Heart right ventricle (tissue), 16 donors: ENCODE measurements around the gene USHBP1. TPM values are rescaled to one million over a fixed set of nuclear protein-coding genes. Genes with fewer than 3 reads are reported as not detected.

Experiments used
- ATAC-seq, 8 donors: fragments of 200-7000 bp; cut with Tn5 transposase; one replicate each; pipeline ENCODE4 v1.9.1; 2020; ENCODE audit warnings: mild to moderate bottlenecking in 8 of 8, moderate library complexity in 8 of 8, moderate number of reproducible peaks in 1 of 8
- DNase-seq, 2 donors: peaks; one replicate each; pipeline ENCODE4 v3.0.0-alpha.2; 2020
- H3K27ac ChIP-seq, 10 donors: fragments of 200-600 bp; sonication (generic) in 2 of 10; one replicate each; pipeline versions ENCODE4 v1.5.0 to v1.8.0; 2020 to 2022; ENCODE audit warnings: mild to moderate bottlenecking in 3 of 10
- H3K27me3 ChIP-seq, 7 donors: fragments of 200-600 bp; one replicate each; pipeline ENCODE4 v1.8.0; 2021 to 2022; ENCODE audit warnings: mild to moderate bottlenecking in 2 of 7
- H3K36me3 ChIP-seq, 9 donors: fragments of 200-600 bp; sonication (generic) in 1 of 9; one replicate each; pipeline versions ENCODE4 v1.5.0 to v1.8.0; 2020 to 2022; ENCODE audit warnings: mild to moderate bottlenecking in 2 of 9
- H3K4me1 ChIP-seq, 9 donors: fragments of 200-600 bp; sonication (generic) in 1 of 9; one replicate each; pipeline versions ENCODE4 v1.5.0 to v1.8.0; 2020 to 2022; ENCODE audit warnings: mild to moderate bottlenecking in 4 of 9
- H3K4me3 ChIP-seq, 10 donors: fragments of 200-600 bp; sonication (generic) in 2 of 10; one replicate each; pipeline versions ENCODE4 v1.5.0 to v1.8.0; 2020 to 2022; ENCODE audit warnings: mild to moderate bottlenecking in 7 of 10, moderate library complexity in 2 of 10
- H3K9me3 ChIP-seq, 11 donors: fragments of 200-600 bp in 10 of 11; sonication (generic) in 2 of 11; one replicate each; pipeline versions ENCODE4 v1.5.0 to v1.8.0; 2013 to 2022; ENCODE audit warnings: mild to moderate bottlenecking in 2 of 11, control low read depth in 1 of 11, moderate library complexity in 1 of 11
- CTCF ChIP-seq, 9 donors: fragments of 200-600 bp; sonication (generic) in 2 of 9; IDR thresholded peaks; one replicate each; pipeline versions ENCODE4 v1.5.0 to v1.8.0; 2021 to 2022; ENCODE audit warnings: antibody characterized with exemption in 9 of 9, mild to moderate bottlenecking in 5 of 9, moderate library complexity in 1 of 9
- WGBS, 2 donors: extraction: QIAGEN DNeasy Blood & Tissue Kit; methylation state at CpG; one replicate each; pipeline ENCODE4 v1.1.7; 2013; ENCODE audit warnings: inconsistent platforms in 1 of 2; 5-methylcytosine and 5-hydroxymethylcytosine counted together
- intact Hi-C, 10 donors: fragments of 100-400 bp; cut with DNase I; formaldehyde crosslinking; loops; one replicate each; pipeline versions ENCODE4 v1.11.1 to v1.14.2; 2022
- polyA plus RNA-seq, 2 donors: library from polyadenylated mRNA; stranded (reverse); fragments of 200-250 nt; gene quantifications; one replicate each; pipeline ENCODE4 v1.2.3, GENCODE V29; 2013
- total RNA-seq, 10 donors: library from RNA; stranded (reverse); fragmentation: NEBNext Ultra II Directional in 3 of 10; extraction: Animal tissue kit (Norgen Biotek cat#: 25700) in 3 of 10; gene quantifications; one replicate each; pipeline versions ENCODE4 v1.2.1 to v1.2.4, GENCODE V29; 2021 to 2023
- donor health status: Arrhythmogenic right ventricular cardiomyopathy.
- donor health status: ischemic (EF 13 %, LVEDD 7.1; RV severe dilation, severe dysfunction).
- donor health status: healthy with polysubstance abuse.
- donor health status: DM: no; HTN: yes; CAD: no.
- donor health status: DM: no; HTN: no; CAD: no.
- donor health status: ischemic (EF 25% LVEDD 6.9; RV normal size, moderate dysfunction).
- donor health status: ischemic (EF 25% LVEDD 5.7; RV mildly dilated, moderate dysfunction).
- donor health status: healthy.
- donor health status: DM: yes; HTN: yes; CAD: no.
- donor health status: Ischemic cardiomyopathy.
- donor health status: ischemic (EF 35%, LVEDD 5.7; RV mildly dilated, moderate dysfunction).
- donor health status: nonischemic (EF 11% LVEDD 7.7; RV severe dilation, severe dysfunction).
- donor health status: DM: yes; HTN: yes; CAD: no.
- donor health status: PGD.
- donor health status: ischemic (EF 29% LVEDD 5.4; RV normal size, mild dysfunction).
- donor health status: nonischemic (EF 23%, LVEDD 6.1; RV moderate dilation, normal function).

Gene USHBP1
- total and polyA plus RNA-seq, 12 donors: 3.4 to 30.9 (median 7.1) TPM

DNA sequence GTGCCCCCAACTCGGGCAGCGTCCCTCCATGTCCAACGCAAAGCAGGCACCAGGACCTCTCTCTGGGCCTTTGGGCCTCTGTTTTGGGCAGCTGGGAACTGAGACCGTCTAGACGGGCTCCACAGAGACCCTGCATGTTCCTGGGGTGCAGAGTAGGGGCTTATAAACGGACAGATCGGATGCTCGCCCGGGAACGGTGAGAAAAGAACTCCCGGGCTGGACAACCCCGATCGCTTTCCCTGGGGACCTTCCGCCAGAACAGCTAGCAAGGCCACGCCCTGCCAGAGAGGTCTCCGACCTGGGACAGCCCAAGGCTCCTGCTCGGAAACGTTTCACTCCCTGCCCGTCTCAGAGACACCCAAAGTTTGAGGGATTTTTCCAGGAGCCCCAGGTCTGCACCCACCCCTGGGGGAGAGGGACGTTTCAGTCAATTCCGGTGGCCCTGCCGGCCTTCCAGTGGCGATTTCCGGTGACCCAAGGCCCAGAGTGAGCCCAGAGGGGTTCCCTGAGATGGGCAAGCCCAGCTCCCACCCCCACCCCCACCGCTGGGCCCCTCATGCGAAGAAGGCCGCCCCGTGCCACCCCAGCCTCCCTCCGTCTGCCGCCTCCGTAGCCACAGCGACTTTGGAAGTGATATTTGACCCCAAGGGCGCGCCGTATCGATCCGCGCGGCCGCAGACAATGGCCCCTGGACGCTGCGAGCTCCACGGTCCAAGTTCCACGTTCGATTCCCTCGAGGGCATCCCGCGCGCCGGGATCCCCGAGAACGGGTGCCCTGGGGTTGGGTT is 20.5 kb downstream of the USHBP1 start:
- no peak for TF ChIP-seq CTCF (IDR thresholded peaks at IDR 0.05)
- intact Hi-C loops: loop anchor here in 1 of 10 donors (2.0 kb wide), 1 partner anchor 17 kb away; the partner anchor contains the start of gene OCEL1
- no peaks in the 10 kb centered on the region for H3K27me3 ChIP-seq
- H3K4me1 ChIP-seq: peaks cover 10 to 56% (median 36%) of the 10 kb centered on the region in 9 donors
- 6 to 9% methylated on average over 52 of the region's 52 CpGs for WGBS, 2 donors
- ATAC-seq (peak; percentile 4 to 54 (median 38)), DNase-seq (peak; percentile 66 to 72)
- H3K27ac ChIP-seq: peak overlapping the region; percentile 78 to 94 (median 87)
- H3K36me3 ChIP-seq: peaks cover 0 to 16% (median 0%) of the 10 kb centered on the region in 9 donors
- peak overlapping the region; percentile 61 to 93 (median 87) for H3K4me3 ChIP-seq
- no peaks in the 10 kb centered on the region for H3K9me3 ChIP-seq

GRCh38 chr19:17243211-17243829 is 21.2 kb downstream of the USHBP1 start:
- Histone ChIP-seq H3K9me3 (no peaks in the 10 kb centered on the region), H3K27ac (peak overlapping the region; percentile 78 to 94 (median 87)), H3K36me3 (peaks cover 0 to 23% (median 0%) of the 10 kb centered on the region in 9 donors), H3K4me3 (peak overlapping the region; percentile 61 to 93 (median 87)), H3K27me3 (no peaks in the 10 kb centered on the region), H3K4me1 (peaks cover 10 to 55% (median 36%) of the 10 kb centered on the region in 9 donors)
- WGBS, 2 donors: 27 to 30% methylated on average over 8 of the region's 8 CpGs
- no peak for TF ChIP-seq CTCF (IDR thresholded peaks at IDR 0.05)
- peak in 2 of 8 donors; percentile 7 to 15 for ATAC-seq
- no peak for DNase-seq
- intact Hi-C loops: no loop called here

DNA sequence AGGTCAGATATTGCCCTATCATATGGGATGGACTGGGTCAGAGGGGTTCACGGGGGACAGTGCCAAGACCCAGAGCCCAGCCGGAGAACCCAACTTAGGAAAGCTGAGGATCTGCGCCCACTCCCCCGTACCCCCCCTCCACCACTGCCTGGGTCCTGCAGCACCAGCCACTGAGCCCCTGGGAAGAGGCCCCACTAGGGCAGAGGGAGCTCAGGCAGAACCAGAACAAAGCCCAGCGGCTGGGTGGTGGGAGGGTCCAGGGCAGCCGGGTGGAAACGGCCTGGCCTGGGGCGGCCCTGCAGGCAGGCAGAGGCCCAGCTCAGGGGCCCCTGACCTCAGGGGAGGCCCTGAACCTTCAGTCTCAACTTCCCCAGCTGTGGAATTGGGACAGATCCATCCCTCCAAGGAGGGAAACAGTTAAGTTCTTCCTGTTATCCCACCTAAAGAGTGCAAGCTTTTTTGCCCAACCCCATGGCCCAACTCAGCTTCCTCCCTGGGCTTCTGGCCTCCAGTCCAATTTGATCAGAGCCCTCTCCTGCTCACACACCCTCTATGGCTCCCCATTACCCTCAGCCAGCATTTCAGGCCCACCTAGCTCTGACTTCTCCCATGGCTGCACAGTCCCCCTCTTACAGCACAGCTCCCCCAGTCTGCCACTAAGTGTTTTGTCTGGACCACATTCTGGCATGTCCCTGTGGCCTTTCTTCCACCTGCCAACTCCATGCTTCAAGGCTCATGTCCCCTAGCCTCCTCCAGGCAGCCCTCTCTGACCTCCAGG is 21.9 kb downstream of the USHBP1 start:
- Histone ChIP-seq H3K4me1 (peaks cover 10 to 49% (median 36%) of the 10 kb centered on the region in 9 donors), H3K36me3 (peaks cover 0 to 30% (median 0%) of the 10 kb centered on the region in 9 donors), H3K27ac (peak overlapping the region in 8 of 10 donors; percentile 48 to 94 (median 88)), H3K4me3 (peak overlapping the region in 5 of 10 donors; percentile 75 to 93 (median 89)), H3K27me3 (no peaks in the 10 kb centered on the region), H3K9me3 (no peaks in the 10 kb centered on the region)
- TF ChIP-seq CTCF (IDR thresholded peaks at IDR 0.05): no peak
- ATAC-seq: no peak
- WGBS, 2 donors: 61 to 64% methylated on average over 8 of the region's 8 CpGs
- intact Hi-C loops: no loop called here
- no peak for DNase-seq
